VCaP (cell line): ENCODE data around the gene NUP188.

Experiments
- H3K27ac ChIP-seq: fragments of 450-650 bp; 2 replicates; pipeline ENCODE4 v1.5.1; 2017
- TF ChIP-seq, protein P1 (sequence below): fragments of 450-650 bp; conservative IDR thresholded peaks from 2 replicates; pipeline ENCODE4 v1.5.1; 2017; ENCODE audit warnings: mild to moderate bottlenecking, moderate library complexity

NUP188 gene

DNA sequence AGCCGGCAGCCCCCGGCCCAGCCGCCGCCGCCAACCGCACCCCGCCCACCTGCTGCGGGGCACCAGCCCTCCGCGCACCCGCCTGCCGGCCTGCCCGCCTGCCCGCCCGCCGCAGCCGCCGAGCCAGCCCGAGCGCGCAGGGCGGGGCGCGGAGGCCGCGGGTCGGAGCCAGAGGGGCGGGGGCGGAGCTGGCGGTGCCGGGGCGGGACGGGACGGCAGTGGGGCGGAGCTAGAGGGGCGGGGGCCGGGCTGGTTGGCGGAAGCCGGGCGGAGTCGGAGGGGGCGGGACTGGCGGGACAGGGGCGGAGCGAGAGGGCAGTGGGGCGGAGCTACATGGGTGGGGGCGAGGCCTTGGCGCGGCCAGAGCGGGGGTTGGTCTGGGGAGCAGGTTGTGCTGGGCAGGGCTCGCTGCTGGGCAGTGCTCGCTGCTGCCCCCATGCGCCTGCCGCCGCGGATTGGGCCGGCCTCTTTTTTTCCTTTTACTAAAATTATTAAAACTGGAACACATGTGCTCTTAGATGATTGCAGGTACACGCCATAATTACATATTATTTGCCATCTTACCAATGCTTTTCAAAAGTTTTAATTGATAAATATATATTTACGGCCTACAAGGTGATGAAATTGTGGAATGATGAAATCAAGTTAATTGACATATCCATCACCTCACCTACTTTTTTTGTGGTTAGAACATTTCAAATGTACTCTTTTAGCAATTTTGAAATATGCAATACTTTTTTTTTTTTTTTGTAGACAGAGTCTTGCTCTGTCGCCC is 80.9 kb downstream of the NUP188 start, which contains the start of gene SH3GLB2:
TSS of gene SH3GLB2 (minus strand) at position 140 of the 775 bp plus-strand sequence. CDS start 177 bp downstream, outside the sequence.
- TF ChIP-seq, protein P1, sequence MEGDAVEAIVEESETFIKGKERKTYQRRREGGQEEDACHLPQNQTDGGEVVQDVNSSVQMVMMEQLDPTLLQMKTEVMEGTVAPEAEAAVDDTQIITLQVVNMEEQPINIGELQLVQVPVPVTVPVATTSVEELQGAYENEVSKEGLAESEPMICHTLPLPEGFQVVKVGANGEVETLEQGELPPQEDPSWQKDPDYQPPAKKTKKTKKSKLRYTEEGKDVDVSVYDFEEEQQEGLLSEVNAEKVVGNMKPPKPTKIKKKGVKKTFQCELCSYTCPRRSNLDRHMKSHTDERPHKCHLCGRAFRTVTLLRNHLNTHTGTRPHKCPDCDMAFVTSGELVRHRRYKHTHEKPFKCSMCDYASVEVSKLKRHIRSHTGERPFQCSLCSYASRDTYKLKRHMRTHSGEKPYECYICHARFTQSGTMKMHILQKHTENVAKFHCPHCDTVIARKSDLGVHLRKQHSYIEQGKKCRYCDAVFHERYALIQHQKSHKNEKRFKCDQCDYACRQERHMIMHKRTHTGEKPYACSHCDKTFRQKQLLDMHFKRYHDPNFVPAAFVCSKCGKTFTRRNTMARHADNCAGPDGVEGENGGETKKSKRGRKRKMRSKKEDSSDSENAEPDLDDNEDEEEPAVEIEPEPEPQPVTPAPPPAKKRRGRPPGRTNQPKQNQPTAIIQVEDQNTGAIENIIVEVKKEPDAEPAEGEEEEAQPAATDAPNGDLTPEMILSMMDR, result peak; percentile 98
- H3K27ac ChIP-seq, result peak within 1 kb of the TSS; percentile 97

DNA sequence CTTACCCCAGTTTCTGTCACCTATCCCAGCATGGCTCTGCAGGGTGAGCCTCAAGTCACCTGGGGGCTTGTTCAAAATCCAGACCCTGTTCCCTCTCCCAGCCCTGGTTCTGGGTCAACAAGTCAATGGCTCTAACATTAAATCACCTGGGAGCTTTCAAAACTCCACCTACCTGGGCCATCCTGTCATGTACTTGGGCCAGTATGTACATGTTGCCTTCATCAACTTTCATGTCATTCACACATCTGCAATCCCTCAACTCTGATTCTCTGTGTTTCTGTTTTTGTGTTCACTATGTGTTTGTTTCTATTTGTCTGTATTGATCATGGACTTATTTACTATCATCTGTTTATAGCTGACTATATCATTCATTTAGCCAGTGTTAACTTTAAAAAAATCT is 82.7 kb downstream of the NUP188 start:
- TF ChIP-seq, protein P1, result no peak
- no peak overlapping the region for H3K27ac ChIP-seq

DNA sequence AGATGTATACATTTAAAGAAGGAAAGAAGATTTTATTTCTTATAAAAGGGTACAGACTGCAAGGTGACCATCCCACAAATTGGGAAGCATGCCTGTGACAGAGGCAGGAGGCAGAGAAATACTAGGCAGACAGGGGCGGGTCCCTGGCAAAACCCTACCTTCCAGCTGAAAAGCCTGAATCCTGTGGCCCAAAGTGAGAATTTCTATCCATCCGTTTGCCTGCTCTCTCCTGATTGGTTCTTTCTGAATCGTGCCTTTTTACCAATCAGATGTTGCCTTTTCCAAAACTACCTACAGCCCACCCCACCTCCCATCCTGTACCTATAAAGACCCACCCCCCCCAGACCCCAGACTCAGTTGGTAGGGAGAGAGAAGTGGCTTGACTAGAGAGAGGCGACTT is 84.0 kb downstream of the NUP188 start:
- TF ChIP-seq, protein P1, result no peak
- no peak overlapping the region for H3K27ac ChIP-seq

DNA sequence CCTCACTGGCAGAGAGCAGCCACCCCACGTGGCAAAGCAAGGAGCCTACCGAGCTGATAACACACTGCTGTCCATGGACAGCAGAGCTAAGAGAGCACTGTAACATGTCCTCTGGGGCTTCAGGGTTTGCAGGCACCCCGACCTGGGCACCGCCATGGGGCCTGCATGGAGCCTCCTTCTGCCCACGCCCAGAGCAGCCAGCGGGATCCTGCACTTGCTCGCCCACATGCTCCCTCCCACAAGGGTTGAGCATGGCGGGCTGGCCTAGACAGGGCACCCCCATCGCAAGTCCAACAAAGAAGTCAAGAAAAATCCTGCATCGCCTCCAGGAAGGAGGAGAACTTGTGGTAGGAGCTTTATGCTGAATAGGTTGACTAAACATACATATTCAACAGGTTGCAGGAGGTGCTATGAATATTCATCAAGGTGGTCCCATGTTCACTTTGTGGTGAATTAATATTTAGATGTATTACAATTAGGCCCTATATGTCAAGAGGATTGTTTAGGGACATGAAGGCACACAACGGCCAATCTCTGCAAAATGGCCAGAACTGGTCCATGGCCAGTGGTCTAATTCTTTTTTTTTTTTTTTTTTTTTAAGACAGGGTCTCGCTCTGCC is 85.2 kb downstream of the NUP188 start:
- TF ChIP-seq, protein P1, result no peak
- H3K27ac ChIP-seq, result no peak overlapping the region

DNA sequence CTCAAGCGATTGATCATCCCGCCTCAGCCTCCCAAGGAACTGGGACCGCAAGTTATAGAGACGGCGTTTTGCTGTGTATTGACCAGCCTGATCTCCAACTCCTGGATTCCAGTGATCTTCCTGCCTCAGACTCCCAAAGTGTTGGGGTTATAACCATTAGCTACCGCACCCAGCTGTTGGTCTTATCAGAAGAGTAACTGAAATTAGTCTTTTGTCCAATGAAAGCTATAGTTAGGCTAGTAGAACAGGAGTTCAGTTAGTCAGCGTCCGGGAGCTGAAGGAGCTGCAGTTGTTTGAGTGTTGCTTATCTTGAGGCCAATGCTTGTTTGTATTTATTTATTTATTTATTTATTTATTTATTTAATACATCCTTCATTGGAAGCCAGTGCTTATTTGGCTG is 85.7 kb downstream of the NUP188 start:
- TF ChIP-seq, protein P1, result no peak
- H3K27ac ChIP-seq, result no peak overlapping the region

DNA sequence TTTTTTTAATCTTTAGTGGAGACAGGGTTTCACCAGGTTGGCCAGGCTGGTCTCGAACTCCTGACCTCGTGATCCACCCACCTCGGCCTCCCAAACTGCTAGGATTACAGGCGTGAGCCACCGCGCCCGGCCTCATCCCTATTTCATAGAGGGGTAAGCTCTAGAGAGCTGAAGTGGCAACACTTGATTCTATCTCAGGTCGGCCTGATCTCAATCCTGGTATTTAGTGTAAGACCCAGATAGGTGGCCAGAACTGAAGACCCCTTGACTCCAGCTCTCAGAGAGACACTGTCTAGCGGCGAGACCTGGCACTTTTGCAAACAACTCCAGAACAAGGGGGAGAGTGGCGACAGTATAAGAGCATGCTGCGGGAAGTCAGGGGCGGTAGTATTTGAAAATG is 88.3 kb downstream of the NUP188 start:
- peak overlapping the region; percentile 86 for H3K27ac ChIP-seq

DNA sequence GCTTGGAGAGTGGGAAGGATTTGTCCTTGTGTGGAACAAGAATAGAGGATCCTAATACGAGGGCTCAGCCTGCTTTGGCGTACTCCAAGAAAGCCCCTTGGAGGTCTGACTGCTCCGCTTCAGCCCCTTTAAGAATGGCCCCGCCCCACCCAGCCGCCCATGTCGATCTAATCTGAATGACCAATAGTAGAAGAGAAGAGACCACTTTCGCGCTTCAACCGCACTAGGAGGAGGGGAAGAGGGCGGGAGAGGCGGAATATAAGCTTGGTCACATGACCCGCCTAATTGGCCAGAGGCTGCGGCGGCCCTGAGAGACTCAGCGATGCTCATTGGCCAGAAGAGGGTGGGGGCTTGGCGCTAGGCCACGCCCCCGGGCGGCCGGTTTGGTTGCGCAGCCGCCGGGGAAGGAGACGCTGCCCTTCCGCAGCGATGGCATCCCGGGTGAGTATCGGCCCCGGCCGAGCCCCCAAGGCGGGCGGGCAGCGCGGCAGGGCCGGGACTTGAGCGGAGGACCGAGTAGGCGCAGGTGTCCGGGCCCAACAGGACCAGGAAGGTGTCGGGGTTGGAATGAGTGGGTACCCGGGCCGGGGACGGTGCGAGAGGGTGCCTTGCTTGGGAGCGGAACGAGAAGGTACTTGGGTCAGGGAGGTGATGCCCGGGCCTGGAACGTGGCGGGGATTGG is 88.9 kb downstream of the NUP188 start, which contains the start of gene MIGA2:
TSS of gene MIGA2 (plus strand) at position 386 of the 682 bp plus-strand sequence. CDS start 3,969 bp downstream, outside the sequence.
- TF ChIP-seq, protein P1, result no peak
- H3K27ac ChIP-seq, result peak within 1 kb of the TSS; percentile 86
